ENCODE measurements around the gene CMBL. TPM values are rescaled to one million over a fixed set of nuclear protein-coding genes. Genes with fewer than 3 reads are reported as not detected.

The CMBL gene
- total and polyA plus RNA-seq, 2 of the 13 experiments (the other 11 are each of a cell fraction or from before 2014, with no cell fraction given), result 11.5 to 17.0 TPM

DNA sequence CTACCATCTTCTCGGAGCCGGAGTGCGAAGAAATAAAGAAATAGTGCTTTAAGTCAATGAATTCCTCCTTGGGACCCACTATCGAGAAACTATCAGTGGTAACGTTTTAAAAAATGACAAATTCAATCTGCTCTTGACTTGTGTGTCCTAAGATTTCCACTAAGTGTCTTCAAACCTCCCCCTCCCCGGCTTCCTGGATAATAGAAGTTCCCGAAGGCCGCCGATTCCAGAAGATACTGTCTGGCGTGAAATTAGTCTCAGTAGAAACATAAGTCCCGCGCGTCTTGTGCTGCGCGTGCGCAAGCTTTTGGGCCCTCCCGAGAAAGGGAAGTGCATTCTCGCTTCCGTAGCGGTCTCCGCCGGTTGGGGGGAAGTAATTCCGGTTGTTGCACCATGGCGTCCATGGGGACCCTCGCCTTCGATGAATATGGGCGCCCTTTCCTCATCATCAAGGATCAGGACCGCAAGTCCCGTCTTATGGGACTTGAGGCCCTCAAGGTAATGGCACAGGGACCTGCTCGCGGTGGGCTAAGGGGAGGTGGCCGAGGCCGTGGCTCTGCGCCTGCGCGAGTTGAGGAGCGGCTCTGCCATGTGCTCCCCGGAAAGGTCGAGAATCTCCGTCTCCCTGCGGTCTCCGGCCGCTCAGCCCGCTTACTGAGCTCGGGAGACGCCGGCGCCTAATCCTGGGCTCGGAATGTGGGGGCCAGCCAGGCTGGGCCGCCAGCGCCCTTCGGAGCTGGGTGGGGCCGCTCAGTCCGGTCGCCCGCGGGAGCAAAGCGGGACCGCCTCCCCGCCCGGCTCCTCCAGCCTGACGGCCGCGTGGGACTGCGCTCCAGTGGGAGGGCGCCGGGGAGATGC lies 57.5 kb downstream of the CMBL start, which contains the start of gene CCT5 (continued):
- TF ChIP-seq ZNF354B (CRISPR knock-in tag; IDR thresholded peaks at IDR 0.05) (no peak), SRF (IDR thresholded peaks at IDR 0.05; ENCODE audit: low read depth, low read length) (no peak), ZFP36L1 (CRISPR knock-in tag; IDR thresholded peaks at IDR 0.05) (no peak), ZFAT (CRISPR knock-in tag; conservative IDR thresholded peaks at IDR 0.05) (no peak), FOXA3 (CRISPR knock-in tag; IDR thresholded peaks at IDR 0.05) (peak; percentile 30), IKZF1 (IDR thresholded peaks at IDR 0.05) (no peak), SRY (CRISPR knock-in tag; IDR thresholded peaks at IDR 0.05) (peak; percentile 78; the same call in 1 of the 2 replicates), ARNT (IDR thresholded peaks at IDR 0.05) (no peak), ZNF720 (CRISPR knock-in tag; IDR thresholded peaks at IDR 0.05) (no peak), ZNF547 (CRISPR knock-in tag; IDR thresholded peaks at IDR 0.05) (peak; percentile 51; the same call in 1 of the 2 replicates), ARID2 (CRISPR knock-in tag; IDR thresholded peaks at IDR 0.05; ENCODE audit: borderline replicate concordance) (0 out of 2 replicates have a peak, but pooled peaks have one; percentile 15), ZBTB3 (CRISPR knock-in tag; IDR thresholded peaks at IDR 0.05; ENCODE audit: borderline replicate concordance, low read depth) (no peak), ZNF598 (CRISPR knock-in tag; IDR thresholded peaks at IDR 0.05; ENCODE audit: borderline replicate concordance) (no peak; the same call in 1 of the 2 replicates), BRD4 (CRISPR knock-in tag; IDR thresholded peaks at IDR 0.05) (peak; percentile 81), ERF (CRISPR knock-in tag; IDR thresholded peaks at IDR 0.05) (peak; percentile 56; the same call in 1 of the 2 replicates), DMAP1 (CRISPR knock-in tag; IDR thresholded peaks at IDR 0.05) (peak; percentile 92), ZNF101 (CRISPR knock-in tag; IDR thresholded peaks at IDR 0.05; ENCODE audit: borderline replicate concordance, low read depth) (no peak), HOXA3 (CRISPR knock-in tag; IDR thresholded peaks at IDR 0.05) (peak; percentile 83), ZKSCAN8 (CRISPR knock-in tag; IDR thresholded peaks at IDR 0.05; ENCODE audit: borderline replicate concordance) (no peak), MXI1 (IDR thresholded peaks at IDR 0.05; ENCODE audit: borderline replicate concordance, low read depth, low read length) (peak; percentile 100), ZNF546 (CRISPR knock-in tag; conservative IDR thresholded peaks at IDR 0.05) (no peak; the same call in 1 of the 2 replicates), TBX3 (IDR thresholded peaks at IDR 0.05; ENCODE audit: borderline replicate concordance) (0 out of 2 replicates have a peak, but pooled peaks have one; percentile 5), CREM (IDR thresholded peaks at IDR 0.05) (peak; percentile 67), CREM (CRISPR knock-in tag; IDR thresholded peaks at IDR 0.05) (no peak)
- TF ChIP-seq, protein P1, sequence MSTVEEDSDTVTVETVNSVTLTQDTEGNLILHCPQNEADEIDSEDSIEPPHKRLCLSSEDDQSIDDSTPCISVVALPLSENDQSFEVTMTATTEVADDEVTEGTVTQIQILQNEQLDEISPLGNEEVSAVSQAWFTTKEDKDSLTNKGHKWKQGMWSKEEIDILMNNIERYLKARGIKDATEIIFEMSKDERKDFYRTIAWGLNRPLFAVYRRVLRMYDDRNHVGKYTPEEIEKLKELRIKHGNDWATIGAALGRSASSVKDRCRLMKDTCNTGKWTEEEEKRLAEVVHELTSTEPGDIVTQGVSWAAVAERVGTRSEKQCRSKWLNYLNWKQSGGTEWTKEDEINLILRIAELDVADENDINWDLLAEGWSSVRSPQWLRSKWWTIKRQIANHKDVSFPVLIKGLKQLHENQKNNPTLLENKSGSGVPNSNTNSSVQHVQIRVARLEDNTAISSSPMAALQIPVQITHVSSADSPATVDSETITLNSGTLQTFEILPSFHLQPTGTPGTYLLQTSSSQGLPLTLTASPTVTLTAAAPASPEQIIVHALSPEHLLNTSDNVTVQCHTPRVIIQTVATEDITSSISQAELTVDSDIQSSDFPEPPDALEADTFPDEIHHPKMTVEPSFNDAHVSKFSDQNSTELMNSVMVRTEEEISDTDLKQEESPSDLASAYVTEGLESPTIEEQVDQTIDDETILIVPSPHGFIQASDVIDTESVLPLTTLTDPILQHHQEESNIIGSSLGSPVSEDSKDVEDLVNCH (CRISPR knock-in tag; IDR thresholded peaks at IDR 0.05), result no peak
- TF ChIP-seq, protein P2, sequence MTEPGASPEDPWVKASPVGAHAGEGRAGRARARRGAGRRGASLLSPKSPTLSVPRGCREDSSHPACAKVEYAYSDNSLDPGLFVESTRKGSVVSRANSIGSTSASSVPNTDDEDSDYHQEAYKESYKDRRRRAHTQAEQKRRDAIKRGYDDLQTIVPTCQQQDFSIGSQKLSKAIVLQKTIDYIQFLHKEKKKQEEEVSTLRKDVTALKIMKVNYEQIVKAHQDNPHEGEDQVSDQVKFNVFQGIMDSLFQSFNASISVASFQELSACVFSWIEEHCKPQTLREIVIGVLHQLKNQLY (CRISPR knock-in tag; IDR thresholded peaks at IDR 0.05), result 0 out of 2 replicates have a peak, but pooled peaks have one; percentile 25
- TF ChIP-seq, protein P3, sequence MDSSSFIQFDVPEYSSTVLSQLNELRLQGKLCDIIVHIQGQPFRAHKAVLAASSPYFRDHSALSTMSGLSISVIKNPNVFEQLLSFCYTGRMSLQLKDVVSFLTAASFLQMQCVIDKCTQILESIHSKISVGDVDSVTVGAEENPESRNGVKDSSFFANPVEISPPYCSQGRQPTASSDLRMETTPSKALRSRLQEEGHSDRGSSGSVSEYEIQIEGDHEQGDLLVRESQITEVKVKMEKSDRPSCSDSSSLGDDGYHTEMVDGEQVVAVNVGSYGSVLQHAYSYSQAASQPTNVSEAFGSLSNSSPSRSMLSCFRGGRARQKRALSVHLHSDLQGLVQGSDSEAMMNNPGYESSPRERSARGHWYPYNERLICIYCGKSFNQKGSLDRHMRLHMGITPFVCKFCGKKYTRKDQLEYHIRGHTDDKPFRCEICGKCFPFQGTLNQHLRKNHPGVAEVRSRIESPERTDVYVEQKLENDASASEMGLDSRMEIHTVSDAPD (CRISPR knock-in tag; IDR thresholded peaks at IDR 0.05), result no peak

Measured in HepG2 (cell line).